ENCODE results near the gene CALHM6. TPM values are rescaled to one million over a fixed set of nuclear protein-coding genes. Genes with fewer than 3 reads are reported as not detected.

The CALHM6 gene
- total and polyA plus RNA-seq, 7 donors: 1.3 to 32.0 (median 8.6) TPM

- H3K27me3 ChIP-seq: peaks cover 0 to 19% (median 0%) of the 10 kb centered on the region in 3 donors
- peaks cover 0 to 11% (median 3%) of the 10 kb centered on the region in 4 donors for H3K4me1 ChIP-seq
- intact Hi-C loops (cut with DNase I): no loop called here
- no peak for TF ChIP-seq POLR2A (IDR thresholded peaks at IDR 0.05)
- H3K27ac ChIP-seq: no peak overlapping the region
- no peak for DNase-seq
- WGBS, 2 donors: 42 to 45% methylated on average over 5 of the region's 5 CpGs
- H3K36me3 ChIP-seq: no peaks in the 10 kb centered on the region
- H3K4me3 ChIP-seq: no peak overlapping the region
- H3K9me3 ChIP-seq: no peaks in the 10 kb centered on the region
Observed at GRCh38 chr6:116465246-116465645, 4.1 kb downstream of the CALHM6 start.

DNA sequence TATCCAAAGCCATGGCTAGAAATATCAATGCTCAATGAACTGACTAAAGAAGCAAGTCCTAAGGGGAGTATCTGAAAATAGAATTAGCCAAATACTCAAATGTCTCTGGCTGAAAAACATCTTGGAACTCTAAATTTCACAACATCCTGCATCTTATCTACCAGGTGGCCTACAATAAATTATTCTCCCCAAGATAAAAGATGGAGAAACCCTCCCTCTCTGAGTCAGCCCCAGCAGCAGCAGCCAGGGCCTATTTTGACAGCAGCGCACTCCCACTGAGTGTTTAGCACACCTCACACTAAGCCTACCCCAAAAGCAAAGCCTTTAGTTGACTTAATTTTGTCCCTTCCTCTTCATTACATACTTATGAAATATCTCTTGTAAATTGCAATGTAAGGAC, 5.9 kb downstream of the CALHM6 start:
- intact Hi-C loops (cut with DNase I): no loop called here
- no peak overlapping the region for H3K4me3 ChIP-seq
- 94 to 99% methylated on average over 1 of the region's 1 CpG for WGBS, 2 donors

GRCh38 chr6:116467514-116467913, 6.3 kb downstream of the CALHM6 start:
- no peak for DNase-seq
- Histone ChIP-seq H3K27me3 (peaks cover 0 to 10% (median 0%) of the 10 kb centered on the region in 3 donors), H3K27ac (no peak overlapping the region), H3K4me1 (peaks cover 0 to under 1% (median 0%) of the 10 kb centered on the region in 4 donors), H3K9me3 (no peaks in the 10 kb centered on the region), H3K36me3 (no peaks in the 10 kb centered on the region), H3K4me3 (no peak overlapping the region)
- intact Hi-C loops (cut with DNase I): no loop called here
- TF ChIP-seq, protein P1, sequence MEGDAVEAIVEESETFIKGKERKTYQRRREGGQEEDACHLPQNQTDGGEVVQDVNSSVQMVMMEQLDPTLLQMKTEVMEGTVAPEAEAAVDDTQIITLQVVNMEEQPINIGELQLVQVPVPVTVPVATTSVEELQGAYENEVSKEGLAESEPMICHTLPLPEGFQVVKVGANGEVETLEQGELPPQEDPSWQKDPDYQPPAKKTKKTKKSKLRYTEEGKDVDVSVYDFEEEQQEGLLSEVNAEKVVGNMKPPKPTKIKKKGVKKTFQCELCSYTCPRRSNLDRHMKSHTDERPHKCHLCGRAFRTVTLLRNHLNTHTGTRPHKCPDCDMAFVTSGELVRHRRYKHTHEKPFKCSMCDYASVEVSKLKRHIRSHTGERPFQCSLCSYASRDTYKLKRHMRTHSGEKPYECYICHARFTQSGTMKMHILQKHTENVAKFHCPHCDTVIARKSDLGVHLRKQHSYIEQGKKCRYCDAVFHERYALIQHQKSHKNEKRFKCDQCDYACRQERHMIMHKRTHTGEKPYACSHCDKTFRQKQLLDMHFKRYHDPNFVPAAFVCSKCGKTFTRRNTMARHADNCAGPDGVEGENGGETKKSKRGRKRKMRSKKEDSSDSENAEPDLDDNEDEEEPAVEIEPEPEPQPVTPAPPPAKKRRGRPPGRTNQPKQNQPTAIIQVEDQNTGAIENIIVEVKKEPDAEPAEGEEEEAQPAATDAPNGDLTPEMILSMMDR (IDR thresholded peaks at IDR 0.05): no peak
- TF ChIP-seq POLR2A (IDR thresholded peaks at IDR 0.05) (no peak), EP300 (IDR thresholded peaks at IDR 0.05) (no peak), POLR2AphosphoS5 (IDR thresholded peaks at IDR 0.05) (no peak)

More for the DNA sequence above, 5.9 kb downstream of the CALHM6 start:
- no peak for TF ChIP-seq EP300 (IDR thresholded peaks at IDR 0.05)
- TF ChIP-seq POLR2A (IDR thresholded peaks at IDR 0.05): no peak
- H3K9me3 ChIP-seq: no peaks in the 10 kb centered on the region
- no peak overlapping the region for H3K27ac ChIP-seq
- no peak for DNase-seq
- H3K36me3 ChIP-seq: no peaks in the 10 kb centered on the region
- H3K27me3 ChIP-seq: peaks cover 0 to 14% (median 0%) of the 10 kb centered on the region in 3 donors
- H3K4me1 ChIP-seq: peaks cover 0 to 5% (median 1%) of the 10 kb centered on the region in 4 donors

DNA sequence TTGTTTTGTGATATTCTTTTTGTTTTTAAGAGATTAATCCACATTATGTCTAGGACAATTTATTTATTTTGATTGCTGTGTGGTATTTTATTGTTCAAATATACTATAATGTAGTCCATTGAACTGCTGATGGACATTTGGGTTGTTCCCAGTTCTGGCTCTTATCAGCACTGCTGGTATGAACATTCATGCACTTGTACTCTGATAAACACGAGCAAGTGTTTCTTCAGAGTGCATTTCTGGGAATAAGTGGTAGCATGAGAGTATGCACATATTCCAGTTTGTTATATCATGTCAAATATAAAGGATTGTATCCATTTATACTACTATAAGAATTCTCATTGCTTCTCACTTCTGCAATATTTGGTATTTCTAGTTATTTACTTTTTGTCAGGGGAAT, 7.1 kb downstream of the CALHM6 start:
- Histone ChIP-seq H3K9me3 (no peaks in the 10 kb centered on the region), H3K36me3 (no peaks in the 10 kb centered on the region), H3K4me3 (no peak overlapping the region), H3K27me3 (peaks cover 0 to 2% (median 0%) of the 10 kb centered on the region in 3 donors), H3K4me1 (no peaks in the 10 kb centered on the region), H3K27ac (no peak overlapping the region)
- 79 to 86% methylated on average over 1 of the region's 1 CpG for WGBS, 2 donors
- TF ChIP-seq POLR2AphosphoS5 (IDR thresholded peaks at IDR 0.05) (no peak), POLR2A (IDR thresholded peaks at IDR 0.05) (no peak), EP300 (IDR thresholded peaks at IDR 0.05) (no peak)
- TF ChIP-seq, protein P1 (IDR thresholded peaks at IDR 0.05): no peak
- no peak for DNase-seq
- intact Hi-C loops (cut with DNase I): no loop called here

DNA sequence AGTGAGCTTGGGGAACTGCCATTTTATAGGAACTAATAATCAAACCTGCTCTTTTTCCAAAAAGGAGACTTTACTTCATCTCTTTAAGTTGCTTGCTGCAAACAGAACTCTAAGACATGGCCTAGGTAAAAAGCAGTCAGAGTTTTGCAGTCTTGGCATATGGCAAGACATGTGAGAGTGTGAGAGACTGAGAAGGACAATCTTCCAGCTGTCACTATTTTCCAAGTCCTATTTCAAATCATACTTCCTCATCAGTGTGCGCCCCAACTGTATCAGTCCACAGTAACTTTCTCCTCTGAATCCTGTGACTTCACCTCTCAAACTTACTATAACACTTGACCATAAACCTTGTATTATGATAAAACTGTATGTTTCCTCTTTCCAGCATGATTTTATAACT, 10.4 kb downstream of the CALHM6 start:
- H3K27me3 ChIP-seq: no peaks in the 10 kb centered on the region
- H3K9me3 ChIP-seq: no peaks in the 10 kb centered on the region
- no peaks in the 10 kb centered on the region for H3K36me3 ChIP-seq
- H3K27ac ChIP-seq: no peak overlapping the region
- no peak overlapping the region for H3K4me3 ChIP-seq
- intact Hi-C loops (cut with DNase I): no loop called here
- WGBS, 2 donors: 93 to 98% methylated on average over 1 of the region's 1 CpG
- no peak for DNase-seq
- TF ChIP-seq POLR2AphosphoS5 (IDR thresholded peaks at IDR 0.05) (no peak), EP300 (IDR thresholded peaks at IDR 0.05) (no peak), POLR2A (IDR thresholded peaks at IDR 0.05) (no peak)
- TF ChIP-seq, protein P1 (IDR thresholded peaks at IDR 0.05): no peak
- no peaks in the 10 kb centered on the region for H3K4me1 ChIP-seq

DNA sequence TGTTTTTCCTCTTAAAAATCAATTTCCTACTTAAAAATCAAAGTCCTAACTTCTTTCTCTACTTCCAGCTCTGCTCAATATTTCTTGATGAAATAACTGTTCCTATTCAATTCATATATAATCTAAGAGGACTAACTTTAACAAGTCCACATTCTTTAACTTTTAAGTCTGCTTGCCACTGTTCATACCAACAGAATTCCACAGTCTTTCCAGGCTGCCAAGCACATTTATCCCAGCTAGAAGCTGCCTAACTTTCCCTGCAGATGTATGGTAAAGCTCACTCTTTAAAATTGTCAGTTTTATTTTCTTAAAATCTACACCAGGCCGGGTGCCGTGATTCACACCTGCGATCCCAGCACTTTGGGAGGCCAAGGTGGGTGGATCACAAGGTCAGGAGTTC, 11.5 kb downstream of the CALHM6 start:
- Histone ChIP-seq H3K36me3 (no peaks in the 10 kb centered on the region), H3K27me3 (no peaks in the 10 kb centered on the region), H3K27ac (no peak overlapping the region), H3K4me1 (no peaks in the 10 kb centered on the region), H3K9me3 (no peaks in the 10 kb centered on the region), H3K4me3 (no peak overlapping the region)
- WGBS, 2 donors: 87 to 89% methylated on average over 3 of the region's 3 CpGs
- no peak for TF ChIP-seq EP300 (IDR thresholded peaks at IDR 0.05)
- TF ChIP-seq, protein P1 (IDR thresholded peaks at IDR 0.05): no peak
- no peak for TF ChIP-seq POLR2AphosphoS5 (IDR thresholded peaks at IDR 0.05)
- TF ChIP-seq POLR2A (IDR thresholded peaks at IDR 0.05): no peak
- intact Hi-C loops (cut with DNase I): no loop called here
- no peak for DNase-seq
